NT2/D1 (cell line): ENCODE results near the gene MEX3B.

Source experiments
- SUZ12 ChIP-seq: IDR thresholded peaks from 2 replicates; pipeline ENCODE4 v1.6.1; 2011; ENCODE audit not compliant: insufficient read length, insufficient read depth; ENCODE audit errors: extremely low read depth
- YY1 ChIP-seq: IDR thresholded peaks from 2 replicates; pipeline ENCODE4 v1.6.1; 2011; ENCODE audit not compliant: insufficient read length, insufficient read depth
- ZNF274 ChIP-seq: IDR thresholded peaks from 2 replicates; pipeline ENCODE4 v1.6.1; 2011; ENCODE audit warnings: mild to moderate bottlenecking, low read depth, low read length

DNA sequence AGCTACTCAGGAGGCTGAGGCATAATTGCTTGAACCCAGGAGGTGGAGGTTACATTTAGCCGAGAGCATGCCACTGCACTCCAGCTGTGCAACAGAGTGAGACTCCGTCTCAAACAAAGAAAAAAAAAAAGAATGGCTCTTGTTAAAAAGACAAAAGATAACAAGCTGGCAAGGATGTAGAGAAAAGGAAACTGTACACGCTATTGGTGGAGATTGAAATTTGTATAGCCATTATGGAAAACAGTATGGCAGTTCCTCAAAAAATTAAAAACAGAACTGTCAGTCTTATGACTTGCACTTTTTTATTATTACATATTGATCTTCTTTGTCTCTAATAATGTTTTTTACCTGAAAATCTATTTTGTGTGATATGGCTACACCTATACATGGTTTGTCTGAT lies 41.9 kb downstream of the MEX3B start:
- no peak for TF ChIP-seq SUZ12
- no peak for TF ChIP-seq ZNF274
- no peak for TF ChIP-seq YY1
